Glomerular visceral epithelial cell (primary cell): ENCODE data around the gene MEF2B.
A peak's percentile ranks its signal among the peaks of the same experiment; 100 is the strongest.
"Not testable (repeated sequence)": the region's sequence is repeated elsewhere in the genome, so short reads cannot be mapped to it uniquely, and the experiment has no call there.

Source experiments
- DNase-seq: peaks from one replicate; pipeline ENCODE4 v3.0.0-alpha.2; 2016; ENCODE audit errors: extremely low spot score

MEF2B gene

DNA sequence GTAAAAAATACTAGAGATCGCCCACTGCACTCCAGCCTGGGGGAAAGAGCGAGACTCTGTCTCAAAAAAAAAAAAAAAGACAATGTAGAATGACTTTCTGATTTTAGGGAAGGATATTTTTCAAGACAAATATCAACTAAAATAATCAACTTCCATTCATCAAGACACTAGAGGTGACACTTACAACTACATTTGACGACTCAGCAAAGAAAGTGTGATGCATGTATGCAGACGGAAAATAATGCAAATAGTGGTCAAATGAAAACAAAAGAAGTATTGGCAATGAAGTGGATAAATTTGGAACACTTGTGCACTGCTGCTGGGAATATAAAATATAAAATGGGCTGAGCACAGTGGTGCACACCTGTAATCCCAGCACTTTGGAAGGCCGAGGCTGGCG, 44.0 kb downstream of the MEF2B start:
- no peak for DNase-seq

DNA sequence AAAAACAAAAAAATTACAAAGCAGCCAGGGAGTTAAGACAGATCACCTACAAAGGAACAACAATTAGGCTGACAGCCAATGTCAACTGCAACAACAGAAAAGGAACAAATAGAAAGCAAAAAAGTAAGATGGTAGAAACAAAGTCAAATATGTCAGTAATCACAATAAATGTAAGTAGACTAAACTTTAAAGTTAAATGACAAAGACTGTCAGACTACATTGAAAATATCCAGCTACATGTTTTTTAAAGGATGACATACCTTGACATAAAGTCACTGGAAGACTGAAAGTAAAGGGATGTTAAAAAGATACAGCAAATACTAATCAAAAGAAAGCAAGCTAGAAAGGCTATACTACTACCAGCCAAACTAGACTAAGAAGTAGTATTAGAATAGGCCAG, 46.7 kb downstream of the MEF2B start:
- DNase-seq: no peak

DNA sequence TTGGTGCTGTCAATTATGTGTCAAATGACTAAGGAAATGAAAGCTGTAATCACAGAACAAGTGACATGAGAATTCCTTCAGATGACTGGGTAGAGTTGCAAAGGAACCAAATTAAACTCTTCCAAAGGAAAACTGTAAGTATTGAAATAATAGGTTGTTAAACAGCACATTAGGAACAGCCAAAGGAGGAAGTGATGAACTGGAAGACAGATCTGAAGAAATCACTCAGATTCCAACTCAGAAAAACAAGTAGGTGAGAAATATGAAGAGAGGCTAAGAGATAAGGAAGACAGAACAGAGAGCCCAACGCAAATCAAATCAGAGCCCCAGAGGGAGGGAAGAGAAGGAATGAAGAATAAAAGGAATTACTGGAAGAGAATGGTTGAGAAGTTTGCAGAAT, 47.2 kb downstream of the MEF2B start:
- DNase-seq: no peak

DNA sequence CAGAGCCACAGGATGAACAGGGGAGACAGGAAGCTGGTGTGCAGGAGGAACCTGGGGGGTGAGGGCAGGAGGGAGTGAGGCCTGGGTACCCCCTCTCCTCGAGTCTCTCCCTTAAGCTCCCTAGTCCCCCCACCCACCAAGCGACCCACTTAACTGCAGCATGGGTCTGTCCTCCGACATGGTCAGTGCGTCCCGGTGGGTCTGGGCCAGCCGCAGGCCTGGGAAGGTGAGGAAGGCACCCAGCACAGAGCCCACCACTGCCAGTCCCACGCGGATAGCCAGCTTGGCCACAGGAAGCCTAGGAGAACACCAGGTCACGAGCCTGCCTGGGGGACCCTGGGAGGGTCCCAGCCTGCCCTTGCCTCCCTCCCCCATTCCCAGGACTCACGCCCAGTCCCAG, 48.7 kb downstream of the MEF2B start:
- no peak for DNase-seq

DNA sequence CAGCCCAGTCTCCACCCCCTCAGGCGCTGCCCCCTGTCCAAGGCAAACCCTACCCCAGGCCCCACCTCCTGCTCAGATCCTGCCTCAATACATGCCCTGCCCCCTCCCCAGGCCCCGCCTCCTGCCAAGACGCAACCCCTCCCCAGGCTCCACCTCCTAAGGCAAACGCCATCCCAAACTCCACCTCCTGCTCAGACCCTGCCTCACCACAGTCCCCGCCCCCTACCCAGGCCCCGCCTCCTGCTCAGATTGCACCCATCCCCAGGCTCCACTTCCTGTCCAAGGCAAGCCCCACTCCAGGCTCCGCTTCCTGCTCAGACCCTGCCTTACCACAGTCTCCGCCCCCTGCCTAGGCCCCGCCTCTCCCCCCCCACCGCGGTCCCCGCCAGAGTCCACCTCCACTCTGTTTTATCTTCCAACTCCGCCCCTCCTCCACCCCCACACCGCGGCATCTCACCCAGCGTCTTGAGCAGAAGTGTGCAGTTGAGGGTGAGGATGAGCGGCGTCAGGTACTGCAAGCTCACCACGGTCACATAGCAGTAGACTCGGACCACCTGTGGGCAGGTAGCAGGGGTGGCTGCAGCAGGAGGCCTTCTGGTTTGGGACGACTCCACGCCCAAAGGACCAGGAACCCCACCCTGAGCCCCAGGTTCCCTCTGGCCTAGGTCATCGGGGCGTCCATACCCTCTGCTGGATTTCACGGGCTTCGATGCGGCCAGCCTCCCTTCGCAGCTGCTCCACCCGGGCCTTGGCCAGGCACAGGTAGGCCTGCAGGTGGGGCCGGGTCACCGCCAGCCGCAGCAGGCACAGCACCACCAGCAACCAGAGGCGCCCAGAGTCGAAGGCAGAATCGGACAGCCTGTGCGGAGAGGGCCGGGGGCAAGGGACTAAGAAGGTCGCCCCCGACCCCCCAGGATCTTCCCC, 49.5 kb downstream of the MEF2B start:
- peak; percentile 27 for DNase-seq

DNA sequence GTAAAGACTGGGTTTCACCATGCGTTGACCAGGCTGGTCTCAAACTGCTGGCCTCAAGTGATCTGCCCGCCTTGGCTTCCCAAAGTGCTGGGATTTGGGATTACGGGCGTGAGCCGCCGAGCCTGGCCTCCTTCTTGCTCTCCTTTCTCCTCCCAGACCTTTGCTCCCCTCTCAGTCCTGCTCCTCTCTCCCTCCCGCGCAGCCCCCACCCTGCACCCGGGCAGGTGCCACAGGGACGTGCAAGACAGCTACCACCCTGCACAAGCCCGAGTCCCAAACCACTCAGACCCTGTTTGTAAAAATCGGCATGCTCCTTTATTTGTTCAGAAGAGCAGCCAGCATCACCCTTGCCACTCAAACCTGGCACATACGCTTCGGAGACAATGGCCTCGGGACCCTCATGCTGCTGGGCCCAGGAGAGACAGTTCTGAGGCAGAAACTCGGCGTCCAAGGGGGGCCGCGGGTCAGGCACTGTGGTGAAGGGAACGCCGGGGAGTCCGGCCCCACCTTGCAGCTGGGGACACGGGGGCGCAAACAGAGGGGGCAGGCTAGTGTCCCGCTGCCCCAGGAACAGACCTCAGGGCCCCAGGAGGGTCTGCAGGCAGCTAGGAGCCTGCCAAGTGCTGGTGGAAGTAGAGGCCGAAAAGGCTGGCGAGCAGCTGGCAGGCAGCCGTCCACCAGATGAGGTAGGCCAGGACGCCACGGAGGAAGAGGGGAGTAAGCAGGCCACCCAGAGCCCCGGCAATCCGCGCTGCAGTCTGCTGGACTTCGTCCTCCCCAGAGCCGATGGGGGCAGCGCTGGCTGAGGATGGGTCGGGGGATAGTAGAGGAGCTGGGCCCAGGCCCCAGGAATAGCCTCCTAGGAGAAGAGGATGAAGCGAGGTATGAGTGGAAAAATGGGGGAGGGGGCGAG, 50.5 kb downstream of the MEF2B start:
- DNase-seq: no peak

DNA sequence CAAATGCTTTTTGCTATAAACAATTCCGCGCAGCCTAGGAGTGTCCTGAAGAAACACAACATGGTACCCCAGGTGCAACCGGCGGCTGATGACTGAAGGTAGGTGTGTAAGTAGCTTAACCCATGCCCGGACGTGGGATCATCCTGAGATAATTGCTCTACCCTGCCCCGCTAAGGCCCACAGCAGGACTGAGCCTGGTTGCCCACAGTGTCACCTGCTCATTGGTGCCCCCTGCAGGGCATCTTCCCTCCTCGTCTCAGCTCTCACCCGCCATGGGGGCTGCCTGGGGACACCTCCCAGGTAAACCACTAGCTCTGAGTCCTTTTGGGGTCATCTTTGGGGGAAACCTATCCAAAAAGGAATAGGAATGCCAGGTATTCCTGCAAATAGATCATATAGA, 54.1 kb downstream of the MEF2B start:
- no peak for DNase-seq

DNA sequence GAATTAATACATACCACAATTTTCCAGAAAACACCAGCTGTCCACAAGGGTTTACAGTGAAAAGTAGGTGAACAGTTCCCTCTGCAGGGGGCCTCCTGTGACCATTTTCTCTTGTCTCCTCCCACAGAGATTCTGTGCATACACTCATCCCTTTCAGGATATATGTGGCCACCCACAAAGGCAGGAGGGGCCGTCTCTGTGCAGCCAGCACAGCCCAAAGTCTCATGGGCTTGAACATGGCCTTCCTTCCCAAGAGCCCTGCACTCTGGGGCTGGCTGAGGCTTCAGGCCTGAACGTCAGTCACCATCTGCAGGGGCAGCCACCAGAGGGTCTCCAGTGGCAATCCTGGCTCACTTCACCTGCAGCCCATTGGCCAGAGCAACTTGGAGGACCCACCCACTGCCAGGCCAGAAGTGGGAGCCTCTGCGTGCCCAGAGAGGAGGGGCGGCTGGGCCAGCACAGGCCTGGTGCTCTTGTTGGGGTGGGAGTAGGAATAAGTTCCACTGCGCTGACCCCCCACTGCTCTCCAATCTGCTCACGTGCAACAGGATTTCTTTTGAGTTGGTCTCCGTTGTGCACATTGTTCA, 56.9 kb downstream of the MEF2B start:
- peak; percentile 48 for DNase-seq

DNA sequence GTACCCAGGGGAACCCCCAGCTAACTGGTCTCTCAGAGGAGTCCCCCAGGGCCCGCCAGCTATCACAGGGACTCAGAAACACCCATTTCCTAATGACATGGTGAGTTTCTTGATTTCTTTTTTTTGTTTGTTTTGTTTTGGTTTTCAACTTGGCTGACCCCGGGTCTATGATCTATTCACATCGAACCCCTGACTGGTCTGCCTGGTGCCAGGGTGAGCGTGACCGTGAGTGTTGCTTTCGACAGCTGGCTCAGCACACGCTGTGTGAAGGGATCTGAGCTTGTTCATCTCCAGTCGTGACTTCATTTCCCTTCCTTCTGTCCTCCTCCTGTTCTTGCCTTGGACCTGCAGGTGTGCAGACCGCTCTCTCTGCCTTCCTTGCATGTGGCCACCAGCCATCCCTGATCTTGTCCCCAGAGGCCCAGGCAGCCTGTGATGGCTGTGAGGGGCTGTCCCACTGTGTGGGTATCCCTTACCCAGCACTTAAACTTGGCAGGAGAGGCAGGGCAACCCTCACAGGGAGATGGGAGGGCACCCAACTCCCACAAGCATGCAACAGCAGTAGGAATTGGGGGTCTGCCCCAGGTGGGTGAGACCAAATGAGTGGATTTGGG, 58.0 kb downstream of the MEF2B start:
- no peak for DNase-seq

DNA sequence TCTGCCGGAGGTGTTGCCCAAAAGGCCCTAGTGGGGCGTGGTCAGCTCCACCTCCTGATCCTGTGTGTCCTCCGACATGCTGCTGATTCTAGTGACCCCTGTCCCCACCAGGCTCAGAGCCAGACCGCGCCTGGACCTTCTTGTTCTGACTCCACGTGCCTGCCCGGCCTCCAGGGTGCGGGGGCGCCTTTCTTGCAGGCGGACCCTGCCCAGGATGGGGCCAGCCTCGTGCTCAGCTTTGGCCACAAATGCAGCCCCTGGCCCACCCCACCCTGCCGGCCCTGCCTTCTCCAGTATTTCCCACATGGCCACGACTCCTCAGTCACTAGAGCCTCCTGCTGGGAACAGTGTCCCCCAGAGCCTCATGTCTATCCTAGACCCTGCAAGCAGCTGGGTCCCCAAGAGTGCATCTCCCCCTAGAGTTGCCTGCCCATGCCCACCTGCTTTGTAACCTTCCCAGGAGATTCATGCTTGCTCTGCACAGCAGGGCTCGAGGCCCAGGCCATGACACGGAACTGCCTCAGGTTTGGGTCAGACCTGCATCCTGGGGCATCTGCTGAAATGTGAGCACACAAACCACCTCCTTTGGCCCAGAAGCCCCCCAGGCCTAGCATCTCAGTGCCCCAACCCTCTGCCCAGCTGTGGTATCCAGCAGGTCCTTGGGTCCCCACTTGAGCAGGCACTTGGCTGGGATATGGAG, 58.8 kb downstream of the MEF2B start:
- no peak for DNase-seq

DNA sequence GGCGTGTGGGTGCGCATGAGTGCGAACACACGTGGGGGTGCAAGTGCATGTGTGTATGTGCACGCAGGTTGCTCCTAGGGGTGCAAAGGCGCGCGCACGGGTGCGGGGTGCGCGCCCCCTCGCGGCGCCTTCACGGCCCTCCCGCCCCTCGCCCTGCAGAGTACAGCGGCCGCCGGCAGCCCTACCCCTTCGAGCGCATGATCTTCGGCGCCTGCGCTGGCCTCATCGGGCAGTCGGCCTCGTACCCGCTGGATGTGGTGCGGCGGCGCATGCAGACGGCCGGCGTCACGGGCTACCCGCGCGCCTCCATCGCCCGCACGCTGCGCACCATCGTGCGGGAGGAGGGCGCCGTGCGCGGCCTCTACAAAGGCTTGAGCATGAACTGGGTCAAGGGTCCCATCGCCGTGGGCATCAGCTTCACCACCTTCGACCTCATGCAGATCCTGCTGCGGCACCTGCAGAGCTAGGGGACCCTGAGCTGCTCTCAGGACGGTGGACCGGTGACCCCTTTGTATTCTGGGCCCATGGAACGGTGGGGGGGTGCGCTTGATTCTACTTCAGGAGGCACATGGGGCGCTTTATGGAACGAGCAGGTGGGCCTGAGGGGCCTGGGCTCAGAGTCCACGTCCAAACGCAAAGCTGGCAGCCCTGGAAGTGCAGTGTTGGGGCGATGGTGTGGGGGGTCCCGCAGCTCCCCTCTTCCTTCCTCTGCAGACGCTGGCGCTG, 59.5 kb downstream of the MEF2B start:
- DNase-seq: no peak

DNA sequence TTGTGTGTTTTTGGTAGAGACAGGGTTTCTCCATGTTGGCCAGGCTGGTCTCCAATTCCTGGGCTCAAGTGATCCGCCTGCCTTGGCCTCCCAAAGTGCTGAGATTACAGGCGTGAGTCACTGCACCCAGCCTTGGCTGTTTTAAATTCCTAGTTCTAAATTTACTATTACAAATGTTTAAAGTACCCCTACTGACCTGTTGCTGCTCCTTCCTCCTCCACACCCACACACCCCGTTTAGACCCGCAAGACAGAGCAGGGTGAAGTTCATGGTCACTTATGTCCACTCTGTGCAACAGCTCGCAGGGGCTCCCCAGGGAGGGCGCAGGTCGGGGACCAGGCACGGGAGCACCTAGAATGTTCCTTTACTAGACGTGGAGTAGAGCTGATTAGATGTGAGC, 60.5 kb downstream of the MEF2B start:
- no peak for DNase-seq

DNA sequence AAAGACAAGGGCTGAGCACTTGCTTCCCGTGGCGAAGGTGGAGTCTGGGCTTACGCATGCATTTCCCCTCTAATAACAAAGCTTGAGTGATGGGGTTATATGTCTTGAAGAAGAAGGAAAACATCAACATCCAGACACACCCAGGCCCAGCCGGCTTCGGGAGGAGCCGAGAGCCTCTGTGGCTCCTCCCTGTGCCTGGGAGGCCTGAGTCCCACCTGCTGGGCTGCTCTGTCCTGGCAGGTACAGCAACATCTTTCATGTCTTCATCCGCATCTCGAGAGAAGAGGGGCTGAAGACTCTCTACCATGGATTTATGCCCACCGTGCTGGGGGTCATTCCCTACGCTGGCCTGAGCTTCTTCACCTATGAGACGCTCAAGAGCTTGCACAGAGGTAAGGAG, 62.4 kb downstream of the MEF2B start:
- no peak for DNase-seq

DNA sequence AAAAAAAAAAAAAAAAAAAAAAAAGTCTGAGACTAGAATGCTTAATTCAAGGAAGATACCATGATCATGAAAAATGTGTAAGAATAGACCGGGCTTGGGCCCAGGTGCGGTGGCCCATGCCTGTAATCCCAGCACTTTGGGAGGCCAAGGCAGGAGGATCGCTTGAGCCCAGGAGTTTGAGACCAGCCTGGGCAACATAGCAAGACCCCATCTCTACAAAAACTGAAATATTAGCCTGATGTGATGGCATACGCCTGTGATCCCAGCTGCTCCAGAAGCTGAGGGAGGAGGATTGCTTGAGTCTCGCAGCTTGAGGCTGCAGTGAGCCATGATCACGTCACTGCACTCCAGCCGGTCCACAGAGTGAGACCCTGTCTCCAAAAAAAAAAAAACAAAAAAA, 63.1 kb downstream of the MEF2B start:
- DNase-seq: not testable (repeated sequence)

DNA sequence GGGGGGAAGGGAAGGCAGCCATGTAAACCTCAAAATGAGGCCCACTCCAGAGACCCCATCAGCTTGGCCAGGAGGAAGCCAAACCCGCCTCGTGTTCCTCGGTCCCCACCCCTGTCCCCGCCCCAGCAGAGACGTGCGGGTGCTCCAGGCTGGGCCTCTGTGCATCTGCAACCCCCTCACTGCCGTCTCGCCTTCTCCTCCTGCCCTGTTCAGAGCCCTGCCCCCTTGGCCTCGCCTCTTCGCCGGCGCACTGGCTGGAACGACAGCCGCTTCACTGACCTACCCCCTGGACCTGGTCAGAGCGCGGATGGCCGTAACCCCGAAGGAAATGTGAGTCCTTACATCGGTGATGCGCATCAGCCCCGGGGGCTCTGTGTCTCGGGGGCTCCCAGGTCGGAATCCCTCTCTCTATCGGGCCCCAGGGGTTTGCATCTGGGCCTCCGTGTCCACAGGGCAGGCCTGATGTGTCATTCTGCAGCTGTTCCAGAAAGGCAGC, 64.0 kb downstream of the MEF2B start:
- DNase-seq: no peak

DNA sequence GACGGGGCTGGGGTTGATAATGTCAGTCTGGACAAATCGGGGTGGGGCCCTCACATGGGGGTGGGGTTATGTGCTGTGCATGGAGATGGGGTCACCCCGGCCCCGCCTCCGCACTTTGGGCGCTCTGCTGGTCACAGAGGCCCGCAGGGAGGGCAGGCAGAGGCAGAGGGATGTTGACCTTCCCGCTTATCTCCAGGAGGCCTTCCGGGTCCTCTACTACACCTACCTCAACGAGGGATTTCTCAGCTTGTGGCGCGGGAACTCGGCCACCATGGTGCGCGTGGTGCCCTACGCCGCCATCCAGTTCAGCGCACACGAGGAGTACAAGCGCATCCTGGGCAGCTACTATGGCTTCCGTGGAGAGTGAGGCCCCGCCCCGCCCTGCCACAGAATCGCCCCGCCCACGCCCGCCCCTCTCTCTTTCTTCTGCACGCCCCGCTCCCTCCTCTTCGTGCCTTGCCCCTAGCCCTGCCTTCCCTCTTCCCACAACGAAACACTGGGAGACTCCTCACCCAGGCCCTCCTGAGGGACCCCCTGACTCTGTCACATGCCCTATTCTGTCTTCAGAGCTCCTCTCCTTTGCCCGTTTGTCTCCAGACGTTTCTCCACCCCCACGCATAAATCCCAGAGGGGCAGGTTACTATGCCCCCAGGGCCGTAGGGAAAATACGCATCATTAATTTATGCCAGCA, 64.6 kb downstream of the MEF2B start:
- DNase-seq: peak; percentile 19

DNA sequence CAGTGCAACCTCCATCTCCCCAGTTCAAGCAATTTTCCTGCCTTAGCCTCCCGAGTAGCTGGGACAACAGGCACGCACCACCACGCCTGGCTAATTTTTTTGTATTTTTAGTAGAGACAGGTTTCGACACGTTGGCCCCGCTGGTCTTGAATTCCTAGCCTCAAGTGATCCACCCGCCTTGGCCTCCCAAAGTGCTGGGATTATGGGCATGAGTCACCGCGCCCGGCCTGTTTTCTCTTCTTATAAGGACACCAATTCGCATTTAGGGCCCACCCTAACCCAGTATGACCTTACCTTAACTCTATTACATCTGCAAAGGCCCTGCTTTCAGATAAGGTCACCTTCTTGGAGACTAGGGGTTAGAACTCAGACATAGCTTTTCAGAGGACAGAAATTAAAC, 66.9 kb downstream of the MEF2B start:
- no peak for DNase-seq

DNA sequence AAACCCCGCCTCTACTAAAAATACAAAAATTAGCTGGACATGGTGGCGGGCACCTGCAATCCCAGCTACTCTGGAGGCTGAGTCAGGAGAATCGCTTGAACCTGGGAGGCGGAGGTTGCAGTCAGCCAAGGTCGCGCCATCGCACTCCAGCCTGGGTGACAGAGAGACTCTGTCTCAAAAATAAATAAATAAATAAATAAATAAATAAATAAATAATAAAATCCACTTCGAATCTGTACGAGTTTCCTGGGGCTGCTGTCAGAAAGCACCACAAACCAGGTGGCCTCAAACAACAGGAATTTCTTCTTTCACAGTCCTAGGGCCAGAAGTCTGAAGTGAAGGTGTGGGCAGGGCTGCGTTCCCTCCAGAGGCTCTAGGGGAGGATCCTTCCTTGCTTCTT, 67.5 kb downstream of the MEF2B start:
- DNase-seq: not testable (repeated sequence)

DNA sequence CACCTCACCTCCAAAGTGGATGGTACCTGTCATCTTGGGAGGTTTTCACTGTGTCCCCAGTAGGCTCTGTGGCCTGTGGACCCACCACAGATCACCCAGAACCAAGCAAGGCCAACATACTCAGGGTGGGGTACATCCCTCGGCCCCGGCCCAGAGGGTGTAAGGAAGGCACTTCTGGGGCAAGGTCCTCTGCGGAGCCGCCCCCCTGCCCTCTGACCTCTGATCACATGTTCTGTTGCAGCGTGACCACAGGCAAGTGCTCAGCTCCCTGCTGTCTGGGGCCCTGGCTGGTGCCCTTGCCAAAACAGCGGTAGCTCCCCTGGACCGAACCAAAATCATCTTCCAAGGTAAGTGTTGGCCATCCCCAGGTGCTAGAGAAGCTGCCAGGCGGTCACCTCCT, 68.5 kb downstream of the MEF2B start:
- DNase-seq: no peak
